ENCODE measurements around the gene RASSF7.

The RASSF7 gene

DNA sequence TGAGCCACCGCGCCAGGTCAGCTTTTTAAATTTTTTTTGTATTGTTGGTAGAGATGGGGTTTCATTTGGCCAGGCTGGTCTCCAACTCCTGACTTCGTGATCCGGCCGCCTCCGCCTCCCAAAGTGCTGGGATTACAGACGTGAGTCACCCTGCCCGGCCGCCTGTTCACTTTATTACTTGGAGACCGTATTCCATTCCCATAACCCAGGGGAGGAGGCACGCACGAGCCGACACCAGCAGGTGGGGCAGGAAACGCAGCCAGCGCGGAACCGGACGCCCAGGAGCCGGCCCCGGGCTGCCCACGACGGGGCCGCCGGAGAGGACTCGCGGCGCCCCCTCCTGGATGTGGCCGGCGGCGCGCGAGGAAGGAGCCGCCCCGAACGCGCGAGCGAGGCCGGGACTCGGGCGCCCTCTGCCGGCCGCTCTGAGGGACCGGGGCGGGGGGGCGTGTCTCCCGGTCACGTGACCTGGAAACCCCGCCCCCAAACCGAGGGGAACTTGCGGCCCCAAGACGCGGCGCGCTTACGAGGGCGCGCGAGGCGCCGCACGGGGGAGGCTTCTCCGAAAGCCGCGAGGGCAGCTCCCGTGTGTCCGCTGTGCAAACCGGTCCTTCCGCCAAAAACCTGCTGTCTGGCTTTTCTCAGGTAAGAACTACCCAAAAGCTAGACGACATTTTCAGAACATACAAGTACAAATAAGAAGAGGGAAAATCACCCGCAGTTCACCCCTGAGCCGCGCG, 42.1 kb upstream of the RASSF7 start:
- FAIRE-seq (no peak), DNase-seq (ENCODE audit: insufficient read length, low spot score) (no peak)
- TF ChIP-seq, protein P1, sequence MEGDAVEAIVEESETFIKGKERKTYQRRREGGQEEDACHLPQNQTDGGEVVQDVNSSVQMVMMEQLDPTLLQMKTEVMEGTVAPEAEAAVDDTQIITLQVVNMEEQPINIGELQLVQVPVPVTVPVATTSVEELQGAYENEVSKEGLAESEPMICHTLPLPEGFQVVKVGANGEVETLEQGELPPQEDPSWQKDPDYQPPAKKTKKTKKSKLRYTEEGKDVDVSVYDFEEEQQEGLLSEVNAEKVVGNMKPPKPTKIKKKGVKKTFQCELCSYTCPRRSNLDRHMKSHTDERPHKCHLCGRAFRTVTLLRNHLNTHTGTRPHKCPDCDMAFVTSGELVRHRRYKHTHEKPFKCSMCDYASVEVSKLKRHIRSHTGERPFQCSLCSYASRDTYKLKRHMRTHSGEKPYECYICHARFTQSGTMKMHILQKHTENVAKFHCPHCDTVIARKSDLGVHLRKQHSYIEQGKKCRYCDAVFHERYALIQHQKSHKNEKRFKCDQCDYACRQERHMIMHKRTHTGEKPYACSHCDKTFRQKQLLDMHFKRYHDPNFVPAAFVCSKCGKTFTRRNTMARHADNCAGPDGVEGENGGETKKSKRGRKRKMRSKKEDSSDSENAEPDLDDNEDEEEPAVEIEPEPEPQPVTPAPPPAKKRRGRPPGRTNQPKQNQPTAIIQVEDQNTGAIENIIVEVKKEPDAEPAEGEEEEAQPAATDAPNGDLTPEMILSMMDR (IDR thresholded peaks at IDR 0.05; ENCODE audit: insufficient read depth, missing control alignments): peak; percentile 64

DNA sequence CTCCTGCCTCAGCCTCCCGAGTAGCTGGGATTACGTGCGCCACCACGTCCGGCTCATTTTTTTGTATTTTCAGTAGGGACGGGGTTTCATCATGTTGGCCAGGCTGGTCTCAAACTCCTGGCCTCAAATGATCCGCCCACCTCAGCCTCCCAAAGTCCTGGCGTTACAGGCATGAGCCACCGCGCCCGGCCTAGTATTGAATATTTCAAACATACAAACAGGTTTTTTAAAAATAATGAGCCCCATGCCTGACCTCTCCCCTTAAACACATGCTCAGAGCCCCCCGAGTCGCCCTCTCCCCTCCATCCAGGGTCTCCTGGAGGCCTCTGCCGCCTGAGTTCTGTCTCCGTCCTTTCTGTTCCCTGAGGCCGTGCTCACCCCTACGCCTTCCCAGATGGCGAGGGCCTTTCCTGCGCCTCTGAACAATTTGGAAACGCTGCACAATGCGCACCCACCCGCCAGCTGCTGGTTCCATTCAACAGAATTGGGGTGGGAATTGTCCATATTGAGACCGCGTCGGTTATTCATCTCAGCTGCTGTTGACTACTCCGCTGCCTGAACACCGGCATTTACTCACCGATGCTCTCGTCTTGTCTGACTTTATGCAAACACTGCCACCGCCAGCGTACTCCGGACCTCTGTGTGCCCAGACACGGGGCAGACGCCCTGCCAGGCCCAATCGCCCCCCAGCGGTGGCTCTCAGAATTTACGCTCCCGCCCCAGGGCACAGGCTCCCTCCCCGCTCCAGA, 40.2 kb upstream of the RASSF7 start:
- DNase-seq (ENCODE audit: insufficient read length, low spot score): no peak
- FAIRE-seq: no peak
- TF ChIP-seq, protein P1 (IDR thresholded peaks at IDR 0.05; ENCODE audit: insufficient read depth, missing control alignments): no peak

DNA sequence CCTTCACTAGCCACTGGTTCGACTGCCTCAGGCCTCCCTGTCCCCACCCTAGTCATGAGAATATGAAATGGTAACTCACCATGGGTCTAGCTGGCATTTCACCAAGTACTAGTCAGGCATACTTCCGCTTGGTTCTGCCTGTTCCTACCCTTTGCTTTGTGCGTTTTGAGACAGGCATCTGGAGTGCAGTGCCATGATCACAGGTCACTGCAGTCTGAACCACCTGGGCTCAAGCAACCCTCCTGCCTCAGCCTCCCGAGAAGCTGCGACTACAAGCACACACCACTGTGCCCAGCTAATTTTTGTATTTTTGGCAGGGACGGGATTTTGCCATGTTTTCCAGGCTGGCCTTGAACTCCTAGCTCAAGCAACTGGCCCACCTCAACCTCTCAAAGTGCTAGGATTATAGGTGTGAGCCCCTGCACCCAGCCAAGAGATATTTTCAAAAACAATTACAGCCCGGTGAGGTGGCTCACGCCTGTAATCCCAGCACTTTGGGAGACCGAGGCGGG, 39.5 kb upstream of the RASSF7 start:
- TF ChIP-seq, protein P1 (IDR thresholded peaks at IDR 0.05; ENCODE audit: insufficient read depth, missing control alignments): no peak
- no peak for FAIRE-seq
- no peak for DNase-seq (ENCODE audit: insufficient read length, low spot score)

DNA sequence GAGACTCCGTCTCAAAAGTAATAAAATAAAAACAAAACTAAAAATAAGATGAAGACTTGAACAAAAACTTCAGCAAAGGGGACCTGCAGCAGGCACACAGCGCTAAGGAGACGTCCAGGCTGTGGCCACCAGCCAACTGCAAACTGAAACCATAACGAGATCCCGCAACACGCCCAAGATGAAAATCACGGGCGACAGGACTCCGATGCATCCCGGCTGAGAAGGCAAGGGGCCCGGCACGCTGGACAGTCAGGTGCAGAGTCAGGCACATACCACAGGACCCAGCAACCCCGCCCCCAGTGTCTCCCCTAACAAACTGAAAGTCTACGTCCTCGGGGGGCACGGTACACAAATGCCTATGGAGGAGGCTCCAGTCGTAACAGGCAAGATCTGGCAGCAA, 34.6 kb upstream of the RASSF7 start:
- TF ChIP-seq, protein P1 (IDR thresholded peaks at IDR 0.05; ENCODE audit: insufficient read depth, missing control alignments): no peak
- FAIRE-seq (no peak), DNase-seq (ENCODE audit: insufficient read length, low spot score) (no peak)

GRCh38 chr11:528166-528814, 32.5 kb upstream of the RASSF7 start:
- DNase-seq (ENCODE audit: insufficient read length, low spot score) (no peak), FAIRE-seq (no peak)
- TF ChIP-seq, protein P1 (IDR thresholded peaks at IDR 0.05; ENCODE audit: insufficient read depth, missing control alignments): no peak

- TF ChIP-seq, protein P1 (IDR thresholded peaks at IDR 0.05; ENCODE audit: insufficient read depth, missing control alignments): no peak
- FAIRE-seq: no peak
- DNase-seq (ENCODE audit: insufficient read length, low spot score): no peak
Measured at GRCh38 chr11:528815-529727, 31.7 kb upstream of the RASSF7 start.

All from D721Med (cell line).